K562 (cell line): ENCODE data around the gene SLC22A23. TPM values are rescaled to one million over a fixed set of nuclear protein-coding genes. Genes with fewer than 3 reads are reported as not detected.

Experiments used
- FOXO4 ChIP-seq: fragments of 450-650 bp; formaldehyde crosslinking; IDR thresholded peaks from 2 replicates; pipeline ENCODE4 v1.4.0; 2020; ENCODE audit warnings: mild to moderate bottlenecking, moderate library complexity
- HNRNPUL1 ChIP-seq: fragments of 200-400 bp; formaldehyde crosslinking; IDR thresholded peaks from 2 replicates; pipeline ENCODE4 v1.6.1; 2017; ENCODE audit warnings: low read length
- L3MBTL2 ChIP-seq: fragments of 450-650 bp; IDR thresholded peaks from 2 replicates; pipeline ENCODE4 v1.6.1; 2016; ENCODE audit warnings: mild to moderate bottlenecking, moderate library complexity
- MYBL2 ChIP-seq, 2 experiments: fragments of 450-650 bp in 1 of 2; sonication (generic) in 1 of 2; formaldehyde crosslinking in 1 of 2; IDR thresholded peaks; 2 replicates each; pipeline versions ENCODE4 v1.6.1 to v1.8.1; 2017 to 2022; ENCODE audit warnings: borderline replicate concordance in 1 of 2, inconsistent platforms in 1 of 2, low read depth in 1 of 2, mild to moderate bottlenecking in 1 of 2, missing genetic modification reagents in 1 of 2, moderate library complexity in 1 of 2
- MYC ChIP-seq, 2 experiments: fragments of 250-450 bp in 1 of 2; sonication (Bioruptor Pico) in 1 of 2; IDR thresholded peaks; 2 replicates each; pipeline versions ENCODE4 v1.5.1 to v1.6.1; 2012 to 2021; ENCODE audit warnings: low read depth in 2 of 2, borderline replicate concordance in 1 of 2, improper control_type of control experiment in 1 of 2, low read length in 1 of 2, mild to moderate bottlenecking in 1 of 2, moderate library complexity in 1 of 2
- RB1 ChIP-seq: fragments of 450-650 bp; IDR thresholded peaks from 2 replicates; pipeline ENCODE4 v1.6.1; 2017; ENCODE audit warnings: low read depth, mild to moderate bottlenecking
- SPI1 ChIP-seq: IDR thresholded peaks from 2 replicates; pipeline ENCODE4 v1.6.1; 2011; ENCODE audit warnings: low read depth, low read length, control low read depth, borderline replicate concordance
- TEAD4 ChIP-seq, 2 experiments: sonication (generic) in 1 of 2; formaldehyde crosslinking in 1 of 2; IDR thresholded peaks; 2 replicates each; pipeline versions ENCODE4 v1.6.1 to v1.8.0; 2012 to 2022; ENCODE audit warnings: borderline replicate concordance in 1 of 2, inconsistent platforms in 1 of 2, low read length in 1 of 2, mild to moderate bottlenecking in 1 of 2, missing genetic modification reagents in 1 of 2
- USF1 ChIP-seq: sonication (generic); formaldehyde crosslinking; IDR thresholded peaks from 2 replicates; pipeline ENCODE4 v1.9.0; 2022; ENCODE audit warnings: mild to moderate bottlenecking, missing genetic modification reagents
- ZMIZ1 ChIP-seq, 2 experiments: fragments of 150-350 bp in 1 of 2; IDR thresholded peaks; 2 replicates each; pipeline ENCODE4 v1.6.1; 2012 to 2016; ENCODE audit warnings: low read depth in 2 of 2, low read length in 2 of 2, mild to moderate bottlenecking in 1 of 2, moderate library complexity in 1 of 2
- ZNF232 ChIP-seq: sonication (generic); formaldehyde crosslinking; IDR thresholded peaks from 2 replicates; pipeline ENCODE4 v1.8.0; 2022; ENCODE audit warnings: mild to moderate bottlenecking, missing genetic modification reagents
- ZNF584 ChIP-seq: fragments of 200-800 bp; sonication (Bioruptor generic); IDR thresholded peaks from 2 replicates; pipeline ENCODE4 v1.6.1; 2016; ENCODE audit warnings: low read depth, mild to moderate bottlenecking, missing genetic modification characterization, missing compliant biosample characterization
- polyA plus RNA-seq, 8 experiments: library from polyadenylated mRNA; depleted of rRNA in 4 of 8; stranded (reverse) in 5 of 8; unstranded in 3 of 8; fragments of >200 nt; fragmentation: Nextera tagmentation in 2 of 8; fragmentation: Illumina TruSeq in 1 of 8; extraction: Ambion mirVana in 2 of 8; extraction: Trizol in 1 of 8; gene quantifications; 2 replicates each; pipeline versions ENCODE4 v1.2.1 to v1.2.3, GENCODE V29; 2011 to 2014; ENCODE audit warnings: inconsistent platforms in 1 of 8, missing spikeins in 1 of 8
- total RNA-seq, 7 experiments: library from RNA; depleted of rRNA in 6 of 7; stranded (reverse); fragments of >200 nt in 6 of 7; fragmentation: Illumina TruSeq in 2 of 7; extraction: Trizol in 2 of 7; gene quantifications; 2 replicates each; pipeline versions ENCODE4 v1.2.1 to v1.2.3, GENCODE V29; 2011 to 2021; ENCODE audit warnings: low replicate concordance in 1 of 7
- TF ChIP-seq, protein P1 (sequence below), 2 experiments: IDR thresholded peaks; 2 replicates each; pipeline ENCODE4 v1.6.1; 2011; ENCODE audit warnings: borderline replicate concordance in 1 of 2, control low read depth in 1 of 2, low read depth in 1 of 2, low read length in 1 of 2, mild to moderate bottlenecking in 1 of 2, mixed read lengths in 1 of 2, moderate library complexity in 1 of 2; ENCODE audit not compliant: insufficient read depth in 1 of 2, insufficient read length in 1 of 2, poor library complexity in 1 of 2, severe bottlenecking in 1 of 2; ENCODE audit errors: extremely low read depth in 1 of 2
- TF ChIP-seq, protein P2 (sequence below), 2 experiments: fragments of 450-650 bp; conservative IDR thresholded peaks; 2 replicates each; pipeline ENCODE4 v1.6.1; 2017; ENCODE audit warnings: mild to moderate bottlenecking in 2 of 2, moderate library complexity in 2 of 2

Gene SLC22A23
- total and polyA plus RNA-seq, 9 of the 15 experiments (the other 6 are each of a cell fraction or from before 2014, with no cell fraction given), result 0.30 to 8.7 (median 2.5) TPM

DNA sequence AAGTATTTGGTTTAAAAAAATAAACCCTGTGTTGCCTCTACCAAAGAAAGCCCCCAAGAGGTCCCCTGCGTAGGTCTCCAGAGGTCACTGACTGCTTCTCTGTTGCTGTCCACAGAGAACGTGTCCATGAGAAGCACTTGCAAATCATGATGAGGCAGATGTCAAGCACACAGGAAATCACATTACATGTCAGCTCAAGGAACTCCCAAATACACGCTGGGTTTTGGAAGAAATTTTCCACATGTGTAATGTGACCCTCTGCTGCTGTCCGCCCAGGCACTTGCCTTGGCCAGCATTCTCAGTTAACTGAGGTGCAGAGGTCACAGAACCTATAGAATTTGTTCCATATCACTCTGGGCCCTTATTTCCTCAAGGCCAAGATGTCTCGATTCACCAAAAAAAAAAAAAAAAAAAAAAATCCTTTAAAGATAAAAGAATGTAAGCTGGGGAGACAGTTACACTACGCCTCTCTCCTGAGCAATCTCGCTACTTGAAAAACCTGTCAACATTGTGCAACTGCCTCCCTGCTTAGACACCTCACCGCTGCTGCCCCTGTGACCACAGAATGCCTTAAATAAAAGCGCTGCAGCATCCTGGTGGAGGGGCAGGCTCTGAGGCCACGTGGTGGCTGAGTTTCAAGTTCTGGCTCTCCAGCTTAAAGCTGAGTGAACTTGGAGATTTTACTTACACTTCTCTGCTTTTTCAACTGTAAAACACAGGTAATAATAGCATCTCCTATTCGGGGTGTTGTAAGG, 42.3 kb downstream of the SLC22A23 start (continued):
- TF ChIP-seq USF1 (CRISPR knock-in tag) (peak; percentile 77), ZNF584 (CRISPR knock-in tag) (no peak), RB1 (no peak), HNRNPUL1 (no peak), ZMIZ1 (IDR thresholded peaks at IDR 0.05; ENCODE audit: low read depth in 2 of 2, low read length in 2 of 2) (no peak), ZNF232 (CRISPR knock-in tag) (no peak), TEAD4 (IDR thresholded peaks at IDR 0.05; ENCODE audit: low read length) (no peak), TEAD4 (CRISPR knock-in tag; IDR thresholded peaks at IDR 0.05; ENCODE audit: borderline replicate concordance) (no peak), MYBL2 (IDR thresholded peaks at IDR 0.05; ENCODE audit: low read depth) (no peak), MYBL2 (CRISPR knock-in tag; IDR thresholded peaks at IDR 0.05; ENCODE audit: borderline replicate concordance) (no peak), L3MBTL2 (peak; percentile 56; the same call in 1 of the 2 replicates), MYC (IDR thresholded peaks at IDR 0.05; ENCODE audit: low read depth, low read length) (peak; percentile 63; the same call in 1 of the 2 replicates), MYC (CRISPR knock-in tag; IDR thresholded peaks at IDR 0.05; ENCODE audit: borderline replicate concordance, low read depth) (no peak), FOXO4 (CRISPR knock-in tag) (no peak), SPI1 (no peak)
- TF ChIP-seq, protein P1, sequence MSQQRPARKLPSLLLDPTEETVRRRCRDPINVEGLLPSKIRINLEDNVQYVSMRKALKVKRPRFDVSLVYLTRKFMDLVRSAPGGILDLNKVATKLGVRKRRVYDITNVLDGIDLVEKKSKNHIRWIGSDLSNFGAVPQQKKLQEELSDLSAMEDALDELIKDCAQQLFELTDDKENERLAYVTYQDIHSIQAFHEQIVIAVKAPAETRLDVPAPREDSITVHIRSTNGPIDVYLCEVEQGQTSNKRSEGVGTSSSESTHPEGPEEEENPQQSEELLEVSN (IDR thresholded peaks at IDR 0.05; ENCODE audit: borderline replicate concordance in 1 of 2, extremely low read depth in 1 of 2, insufficient read depth in 1 of 2, insufficient read length in 1 of 2, low read depth in 1 of 2, low read length in 1 of 2, poor library complexity in 1 of 2, severe bottlenecking in 1 of 2), result peak in 1 of 2 experiments; percentile 53
- TF ChIP-seq, protein P2, sequence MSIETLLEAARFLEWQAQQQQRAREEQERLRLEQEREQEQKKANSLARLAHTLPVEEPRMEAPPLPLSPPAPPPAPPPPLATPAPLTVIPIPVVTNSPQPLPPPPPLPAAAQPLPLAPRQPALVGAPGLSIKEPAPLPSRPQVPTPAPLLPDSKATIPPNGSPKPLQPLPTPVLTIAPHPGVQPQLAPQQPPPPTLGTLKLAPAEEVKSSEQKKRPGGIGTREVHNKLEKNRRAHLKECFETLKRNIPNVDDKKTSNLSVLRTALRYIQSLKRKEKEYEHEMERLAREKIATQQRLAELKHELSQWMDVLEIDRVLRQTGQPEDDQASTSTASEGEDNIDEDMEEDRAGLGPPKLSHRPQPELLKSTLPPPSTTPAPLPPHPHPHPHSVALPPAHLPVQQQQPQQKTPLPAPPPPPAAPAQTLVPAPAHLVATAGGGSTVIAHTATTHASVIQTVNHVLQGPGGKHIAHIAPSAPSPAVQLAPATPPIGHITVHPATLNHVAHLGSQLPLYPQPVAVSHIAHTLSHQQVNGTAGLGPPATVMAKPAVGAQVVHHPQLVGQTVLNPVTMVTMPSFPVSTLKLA (conservative IDR thresholded peaks at IDR 0.05), result peak in 1 of 2 experiments; percentile 48; a peak in 2 of 4 replicates
